HT1080 (cell line): Measurements from ENCODE around the gene PCYT2. TPM values are rescaled to one million over a fixed set of nuclear protein-coding genes. Genes with fewer than 3 reads are reported as not detected.

Source experiments
- DNase-seq: peaks from one replicate; pipeline ENCODE4 v3.0.0-alpha.2; 2015; ENCODE audit warnings: low read depth
- total RNA-seq: library from RNA; depleted of rRNA; stranded (reverse); fragments of >200 nt; shearing (Covaris generic); gene quantifications from 2 replicates; pipeline ENCODE4 v1.2.3, GENCODE V29; 2014

PCYT2 gene
- total RNA-seq, 1 experiment from 2014 or later, result 34.8 TPM

DNA sequence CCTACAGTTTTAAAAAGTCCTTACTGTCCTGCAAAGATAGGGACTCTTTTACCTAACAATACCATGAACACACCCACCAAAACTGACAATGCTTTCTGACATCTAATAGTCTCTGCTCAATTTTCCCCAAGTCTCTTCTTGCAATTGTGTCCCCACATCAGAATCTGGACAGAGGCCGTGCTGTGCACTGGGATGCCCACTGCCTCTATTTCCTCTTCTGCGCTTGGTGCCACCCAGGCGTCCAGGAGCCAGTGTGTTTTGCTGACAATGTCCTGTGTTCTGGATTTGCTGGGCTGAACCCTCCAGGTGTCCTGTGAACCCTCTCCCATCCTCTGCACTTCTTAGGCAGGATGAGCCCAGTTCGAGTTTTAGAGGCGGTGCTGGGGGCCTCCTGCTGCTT, 33.6 kb downstream of the PCYT2 start:
- no peak for DNase-seq

DNA sequence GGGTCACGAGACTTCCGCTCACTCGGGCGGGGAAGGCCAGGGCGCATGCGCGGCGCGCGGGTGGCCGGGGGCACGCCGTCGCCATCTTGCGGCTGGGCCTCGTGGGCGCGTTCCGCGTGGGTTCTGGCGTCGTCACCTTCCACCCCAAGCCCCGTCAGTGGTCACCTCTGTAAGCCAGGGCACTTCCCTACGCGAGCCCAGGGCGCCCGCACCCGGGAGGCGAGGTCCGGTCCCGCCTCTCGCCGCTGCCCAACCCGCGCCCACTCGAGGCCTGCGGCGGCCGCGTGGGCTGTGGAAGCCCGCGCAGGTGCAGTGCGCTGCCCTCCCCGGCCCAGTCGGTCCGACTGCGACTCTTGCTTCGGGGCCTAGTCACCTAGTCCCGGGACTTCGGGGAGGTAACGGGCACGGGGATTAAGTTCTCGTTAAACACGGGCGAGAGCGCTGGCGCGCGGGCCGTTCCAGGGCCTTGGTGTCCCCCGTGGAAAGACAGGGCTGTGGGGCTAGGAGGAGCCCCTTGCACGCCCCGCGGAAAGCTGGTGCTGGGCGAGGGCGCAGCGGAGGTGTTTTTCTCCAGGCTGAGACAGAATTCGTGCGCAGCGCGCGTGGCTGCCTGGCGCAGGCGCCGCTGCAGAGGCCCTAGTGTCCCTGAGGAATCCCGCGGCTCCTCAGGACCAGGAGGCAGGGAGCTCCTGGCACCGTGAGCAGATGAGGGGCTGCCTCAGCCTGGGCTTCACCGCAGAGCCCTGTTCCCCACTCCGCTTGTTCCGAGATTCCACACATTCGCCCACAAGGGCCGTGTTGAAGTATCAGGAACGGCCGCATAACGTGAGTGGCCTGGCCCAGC, 39.6 kb downstream of the PCYT2 start:
- peak; percentile 76 for DNase-seq

DNA sequence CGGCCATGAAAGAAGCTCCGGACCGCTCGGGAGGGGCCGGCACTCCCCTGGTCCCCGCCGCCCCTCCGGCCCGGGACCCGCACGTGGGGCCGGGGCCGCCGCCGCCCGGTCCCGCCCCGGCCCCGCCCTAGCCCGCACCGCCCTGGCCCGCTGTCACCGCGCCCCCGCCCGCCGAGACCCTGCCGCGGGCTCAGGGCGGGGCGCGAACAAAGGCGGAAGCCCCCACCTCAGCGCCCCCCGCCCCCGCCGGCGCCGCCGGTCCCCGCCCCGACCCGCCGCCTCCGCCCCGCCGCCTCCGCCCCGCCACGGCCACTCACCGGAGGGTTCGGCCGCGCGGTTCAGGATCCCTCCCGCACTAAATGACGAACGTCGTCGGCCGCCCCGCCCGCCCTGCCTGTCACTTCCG, 40.2 kb downstream of the PCYT2 start, which contains the start of gene ARHGDIA:
Gene ARHGDIA, minus strand, starts transcription at position 357 of the 406 bp plus-strand sequence. CDS start 1,407 bp downstream, outside the sequence.
- DNase-seq, result no peak

DNA sequence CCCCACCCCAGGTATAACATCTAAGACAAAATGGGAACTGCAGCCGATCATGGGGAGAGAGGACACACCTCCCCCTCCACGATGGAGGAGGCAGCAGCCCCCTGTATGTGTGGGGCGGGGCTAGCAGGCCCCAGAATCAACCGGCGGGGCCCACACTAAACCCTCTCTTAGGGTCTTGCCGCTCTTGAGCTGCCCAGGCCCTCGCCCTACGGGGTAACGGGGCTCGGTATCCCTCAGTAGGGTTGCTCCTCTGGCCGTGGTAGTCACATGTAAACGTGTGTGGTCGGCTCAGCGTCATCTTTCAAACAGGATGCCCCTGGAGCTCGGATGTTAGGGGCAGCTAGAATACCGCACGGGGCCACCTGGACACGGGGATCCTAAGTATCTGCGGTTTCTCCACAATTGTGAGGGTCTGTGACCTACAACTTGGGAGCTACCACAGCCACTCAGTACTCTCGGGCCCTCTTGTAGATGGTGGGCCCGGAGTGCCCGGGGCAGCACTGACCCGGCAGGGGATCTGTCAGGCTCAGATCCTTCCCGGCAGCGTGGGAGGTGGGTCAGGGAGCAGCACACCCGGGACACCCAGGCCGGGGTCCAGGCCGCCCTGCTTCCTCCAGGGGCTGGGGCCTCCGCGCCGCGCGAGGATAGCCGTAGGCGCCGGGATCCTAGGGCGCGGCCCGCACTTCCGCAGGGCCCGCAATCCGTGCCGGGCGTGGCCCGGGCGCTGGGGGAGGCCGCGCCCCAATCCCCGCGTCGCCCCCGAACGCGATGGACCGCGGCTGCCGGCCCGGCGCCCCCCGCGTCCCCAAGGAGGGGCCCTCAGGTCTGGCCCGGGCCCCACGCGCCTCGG, 40.8 kb downstream of the PCYT2 start:
- DNase-seq, result peak; percentile 57

DNA sequence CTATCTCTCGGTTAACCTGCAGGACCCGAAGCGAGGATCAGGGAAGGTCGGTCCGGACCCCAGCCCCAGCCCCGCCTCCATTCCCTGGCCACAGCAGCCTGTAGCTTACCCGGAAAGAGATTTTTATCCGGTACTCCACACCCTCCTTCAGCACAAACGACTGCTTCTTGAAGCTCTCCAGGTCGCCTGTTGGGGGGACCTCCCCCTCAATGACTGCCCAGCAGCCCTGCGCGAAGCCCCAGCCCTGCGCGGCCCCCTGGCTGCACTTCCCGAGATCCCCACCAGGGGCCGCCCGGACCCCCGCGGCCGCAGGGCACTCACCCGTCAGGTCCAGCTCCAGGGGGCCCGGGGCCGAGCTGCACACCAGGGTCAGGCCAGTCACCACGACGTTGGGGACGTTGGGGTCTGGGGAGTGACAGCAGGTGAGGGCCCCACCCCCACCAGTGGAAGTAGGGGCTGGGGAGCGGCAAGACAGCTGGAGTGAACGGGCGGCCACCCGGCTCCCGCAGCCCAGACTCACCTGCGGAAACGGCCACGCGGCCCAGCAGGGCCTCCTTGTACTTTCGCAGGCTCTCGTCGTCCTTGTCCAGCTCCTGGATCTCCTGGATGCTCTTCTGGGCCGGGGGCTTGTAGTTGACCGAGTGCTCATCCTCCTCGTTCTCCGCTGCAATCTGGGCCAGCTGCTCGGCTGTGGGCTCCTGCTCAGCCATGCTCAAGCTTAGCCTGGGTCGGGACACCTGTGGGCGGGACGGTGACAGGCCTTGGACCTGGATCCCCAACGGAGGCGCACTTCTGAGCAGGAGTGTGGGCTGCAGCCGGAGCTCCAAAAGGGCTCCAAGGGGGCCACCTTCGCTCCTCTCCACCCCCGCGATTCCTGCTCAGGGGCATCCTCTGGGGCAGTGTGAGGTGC, 41.7 kb downstream of the PCYT2 start:
- DNase-seq, result peak; percentile 56

DNA sequence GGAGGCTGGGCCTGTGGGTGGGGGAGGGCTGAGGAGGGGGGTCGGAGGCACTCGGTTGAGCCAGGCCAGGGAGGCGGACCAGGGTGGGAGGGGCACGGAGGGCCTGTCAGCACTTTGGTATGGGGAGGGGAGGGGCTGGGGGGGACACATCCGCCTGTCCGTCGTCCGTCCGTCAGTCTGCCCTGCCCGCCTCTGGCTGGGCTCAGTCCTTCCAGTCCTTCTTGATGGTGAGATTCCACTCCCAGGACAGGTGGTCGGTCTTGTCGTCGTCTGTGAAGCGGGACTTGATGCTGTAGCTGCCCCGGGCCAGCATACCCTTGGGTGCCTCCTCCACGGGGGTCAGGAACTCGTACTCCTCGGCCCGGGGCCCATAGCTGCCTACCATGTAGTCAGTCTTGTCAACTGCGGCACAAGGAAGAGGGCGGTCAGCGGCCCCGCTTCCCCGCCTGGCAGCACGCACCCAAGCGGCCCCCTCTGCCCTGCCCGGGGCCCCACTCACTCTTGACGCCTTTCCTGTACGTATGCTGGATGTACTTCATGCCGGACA, 42.5 kb downstream of the PCYT2 start:
- peak; percentile 71 for DNase-seq

DNA sequence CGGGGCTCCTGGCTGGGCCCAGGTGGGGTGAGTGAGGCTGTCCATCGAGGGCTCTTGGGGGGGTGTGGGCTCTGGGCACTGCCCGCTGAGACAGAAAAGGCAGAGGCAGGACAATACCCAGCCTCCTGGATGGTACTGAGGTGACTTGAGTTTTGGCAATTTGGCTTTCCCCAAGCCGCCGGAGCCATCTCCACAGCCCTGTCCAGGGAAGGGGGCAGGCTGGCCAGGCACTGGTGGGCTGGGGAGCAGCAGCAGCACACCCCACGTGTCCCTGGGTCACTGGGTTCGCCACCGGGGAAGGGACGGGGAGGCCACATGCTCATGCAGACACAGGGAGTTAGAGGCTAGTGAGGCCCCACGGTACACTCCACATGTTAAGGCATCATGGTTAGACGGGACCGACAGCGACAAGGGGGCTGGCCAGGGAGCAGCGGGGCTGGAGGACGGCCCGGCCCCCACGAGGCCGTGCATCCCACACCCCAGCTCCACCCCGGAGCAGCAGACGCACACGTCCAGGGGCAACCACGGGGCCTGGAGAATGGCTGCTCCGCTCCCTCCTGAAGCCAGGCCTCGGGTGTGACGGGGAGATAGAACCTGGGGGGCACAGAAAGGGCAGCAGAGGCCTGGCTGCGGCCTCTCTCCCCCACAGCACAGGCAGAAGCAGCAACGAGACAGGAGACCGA, 43.1 kb downstream of the PCYT2 start:
- DNase-seq, result peak; percentile 26

DNA sequence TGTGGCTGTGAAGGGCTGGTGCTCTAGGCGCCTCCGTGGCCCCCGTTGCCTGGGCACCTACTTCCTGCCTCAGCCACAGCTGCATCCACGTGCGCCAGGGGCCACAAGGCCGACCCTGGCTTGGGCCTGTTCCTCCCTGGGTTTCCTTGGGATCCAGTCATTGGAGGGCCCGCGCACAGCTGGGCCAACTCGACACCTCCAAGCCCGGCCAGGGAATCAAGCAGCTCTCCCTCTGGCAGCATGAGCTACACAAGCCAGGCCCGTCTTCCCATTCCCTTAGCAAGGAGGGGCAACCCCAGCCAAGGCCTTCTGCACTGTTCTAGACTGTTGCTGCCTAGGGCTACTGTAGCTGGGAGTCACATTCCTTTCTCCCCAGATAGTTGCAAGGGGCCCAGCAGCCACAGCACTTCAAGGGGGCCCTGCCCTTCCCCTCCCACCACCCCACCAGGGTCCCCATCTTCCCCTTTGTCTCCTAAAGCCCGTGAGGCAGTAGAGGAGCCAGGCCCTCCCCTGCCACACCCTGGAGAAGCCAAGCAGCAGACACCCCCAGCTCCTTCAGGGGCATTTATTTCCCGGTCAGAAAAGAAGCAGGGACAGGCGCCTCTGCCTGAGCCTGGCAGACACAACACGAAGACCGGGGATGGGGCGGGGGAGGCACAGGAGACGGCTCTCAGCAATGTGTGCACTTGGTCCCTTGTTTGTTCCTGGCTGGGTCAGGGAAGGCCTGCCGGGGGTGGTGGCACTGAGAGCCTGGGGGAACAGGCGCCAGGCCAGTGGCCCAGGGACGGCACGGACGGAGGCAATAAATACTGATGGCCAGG, 43.8 kb downstream of the PCYT2 start:
- DNase-seq, result peak; percentile 59

DNA sequence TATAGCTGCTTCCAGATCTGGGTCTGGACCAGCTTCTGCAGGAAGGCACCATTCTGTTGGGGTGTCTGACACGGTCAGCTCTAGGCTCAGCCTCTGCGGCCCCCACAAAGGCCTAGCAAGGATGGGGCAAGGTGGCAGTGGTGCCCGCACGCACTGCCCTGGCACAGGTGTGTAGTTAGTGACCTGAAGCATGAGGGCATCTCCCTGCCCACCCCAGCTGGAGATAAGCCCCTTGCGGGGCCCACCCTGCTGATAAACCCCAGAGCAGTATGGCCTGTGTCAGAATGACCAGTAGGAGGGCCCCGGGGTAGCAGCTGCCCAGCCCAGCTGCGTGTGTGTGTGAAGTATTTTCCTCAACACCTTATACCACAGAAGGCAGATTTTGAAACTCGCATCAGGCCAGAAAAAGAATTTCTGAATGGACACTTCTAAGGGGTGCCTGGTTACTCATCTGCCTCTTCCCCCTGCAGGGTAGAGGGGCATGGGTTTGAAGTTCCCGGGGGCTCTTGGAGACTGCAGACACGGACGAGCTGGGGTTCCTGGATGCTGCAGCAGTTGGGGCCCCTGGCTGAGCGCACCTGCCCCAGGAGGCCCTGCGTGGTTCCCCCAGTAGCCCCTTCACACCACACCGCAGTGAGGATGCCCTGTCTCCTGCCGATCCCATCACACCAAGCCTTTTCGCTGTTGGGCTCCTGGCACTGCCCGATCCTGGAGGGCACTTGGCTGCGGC, 44.6 kb downstream of the PCYT2 start:
- no peak for DNase-seq

DNA sequence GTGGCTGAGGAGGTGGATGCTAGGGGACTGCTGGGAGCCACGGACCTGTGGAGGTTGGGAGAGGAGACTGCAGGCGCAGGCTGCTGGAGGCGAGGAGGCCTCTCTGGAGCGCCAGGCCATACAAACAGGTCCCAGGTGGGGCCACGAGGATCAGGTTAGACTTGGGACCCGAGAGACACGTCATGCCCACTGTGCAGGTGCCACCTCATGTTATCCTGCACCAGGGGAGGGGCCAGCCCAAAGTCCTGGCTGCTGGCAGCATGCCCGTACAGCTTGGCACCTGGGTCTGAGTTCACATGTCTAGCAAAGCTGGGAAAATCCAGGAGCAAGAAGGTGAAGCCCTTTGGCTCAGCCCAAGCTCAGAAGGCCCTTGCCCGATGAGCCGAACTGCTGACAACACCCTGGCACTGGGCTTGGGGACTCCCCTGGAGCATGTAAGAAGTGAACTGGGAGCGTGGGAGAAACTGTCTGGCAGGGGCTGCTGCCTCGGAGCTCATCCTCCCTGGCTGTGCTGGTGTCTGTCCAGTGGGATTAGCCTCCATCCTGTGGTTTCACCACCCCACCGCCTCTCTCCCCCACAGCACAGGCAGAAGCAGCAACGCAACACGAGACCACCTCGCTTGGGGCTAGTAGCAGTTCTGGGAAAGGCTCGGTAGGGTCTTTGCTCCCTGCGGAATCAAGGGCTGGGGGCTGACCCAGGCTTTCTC, 45.3 kb downstream of the PCYT2 start:
- DNase-seq, result no peak

DNA sequence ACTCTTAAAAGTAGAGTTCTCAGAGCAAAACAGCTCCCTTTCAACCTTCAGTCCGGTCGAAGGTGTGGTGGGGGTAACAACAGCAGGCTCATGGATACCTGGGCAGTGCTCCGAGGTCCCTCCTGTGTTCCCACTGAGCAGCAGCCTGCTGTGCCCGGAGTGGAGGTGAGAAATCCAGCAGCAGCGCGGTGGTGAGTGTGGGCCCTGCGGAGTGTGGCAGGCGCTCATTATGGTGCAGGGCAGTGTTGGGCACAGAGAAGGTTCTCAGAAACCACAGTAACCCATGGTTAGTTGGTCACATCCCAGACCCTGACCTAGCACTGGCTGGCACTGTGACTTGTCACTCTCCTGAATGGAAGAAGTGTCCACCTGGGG, 45.9 kb downstream of the PCYT2 start:
- no peak for DNase-seq

DNA sequence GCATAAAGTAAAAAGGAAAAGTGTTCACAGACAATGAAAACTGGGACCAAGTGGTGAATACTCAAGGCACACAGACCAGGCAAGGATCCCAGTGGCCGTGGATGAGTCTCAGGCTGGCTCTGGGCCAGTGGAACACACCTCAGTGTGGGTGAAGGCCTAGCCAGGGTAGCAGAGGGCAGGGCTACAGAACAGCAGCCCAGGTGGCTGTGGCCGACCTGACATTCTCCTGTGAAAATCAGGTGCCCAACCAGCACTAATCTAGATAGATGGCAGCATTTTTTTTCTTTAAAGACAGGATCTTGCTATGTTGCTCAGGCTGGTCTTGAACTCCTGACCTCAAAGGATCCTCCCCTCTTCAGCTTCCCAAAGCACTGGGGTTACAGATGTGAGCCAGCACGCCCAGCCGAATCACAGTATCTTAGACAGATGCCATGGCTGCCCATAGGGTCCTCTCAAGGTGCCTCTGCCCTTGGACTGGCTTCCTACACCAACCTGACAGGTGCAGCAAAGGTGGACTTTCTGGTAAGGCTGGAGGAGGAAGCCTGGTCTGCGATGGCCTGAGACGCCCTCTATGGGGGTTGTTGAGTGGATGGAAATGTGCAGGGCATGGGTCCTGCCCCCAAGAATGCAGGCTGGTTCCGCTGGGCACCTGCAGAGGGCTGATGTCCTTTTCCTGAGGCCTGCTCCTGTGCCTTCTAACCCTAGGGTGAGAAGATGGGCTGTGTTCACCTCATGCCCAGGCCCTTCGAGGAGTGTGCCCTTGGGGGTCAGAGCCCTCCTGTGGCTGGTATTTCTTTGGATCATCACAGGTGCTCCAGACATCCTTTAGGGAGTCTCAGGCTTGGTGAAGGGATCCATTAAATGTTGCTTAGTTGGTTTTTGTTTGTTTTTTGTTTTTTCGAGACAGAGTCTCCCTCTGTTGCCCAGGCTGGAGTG, 47.1 kb downstream of the PCYT2 start:
- DNase-seq, result no peak

DNA sequence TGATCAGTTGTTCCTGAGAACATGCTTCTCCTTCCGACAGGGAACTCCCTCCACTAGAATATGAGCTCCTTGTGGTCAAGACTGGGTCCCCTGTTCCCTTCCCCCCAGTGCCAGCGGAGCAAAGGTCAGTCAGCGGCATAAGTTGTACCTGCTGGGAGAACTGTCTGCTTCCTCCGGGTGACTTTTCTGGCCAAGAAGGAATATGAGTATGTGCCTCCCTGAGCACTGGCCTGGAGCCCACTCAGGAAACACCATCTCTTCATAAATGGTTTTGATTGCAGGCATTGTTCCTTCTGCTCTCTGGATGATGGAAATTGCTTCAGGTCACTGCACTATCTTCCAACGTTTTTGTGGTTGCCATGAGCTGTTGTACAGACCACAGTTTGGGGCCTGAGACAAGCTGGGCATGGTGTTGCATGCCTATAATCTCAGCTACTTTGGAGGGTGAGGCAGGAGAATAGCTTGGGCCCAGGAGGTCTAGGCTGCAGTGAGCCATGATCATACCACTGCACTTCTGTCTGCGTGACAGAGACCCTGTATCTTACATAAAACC, 48.0 kb downstream of the PCYT2 start:
- DNase-seq, result no peak

DNA sequence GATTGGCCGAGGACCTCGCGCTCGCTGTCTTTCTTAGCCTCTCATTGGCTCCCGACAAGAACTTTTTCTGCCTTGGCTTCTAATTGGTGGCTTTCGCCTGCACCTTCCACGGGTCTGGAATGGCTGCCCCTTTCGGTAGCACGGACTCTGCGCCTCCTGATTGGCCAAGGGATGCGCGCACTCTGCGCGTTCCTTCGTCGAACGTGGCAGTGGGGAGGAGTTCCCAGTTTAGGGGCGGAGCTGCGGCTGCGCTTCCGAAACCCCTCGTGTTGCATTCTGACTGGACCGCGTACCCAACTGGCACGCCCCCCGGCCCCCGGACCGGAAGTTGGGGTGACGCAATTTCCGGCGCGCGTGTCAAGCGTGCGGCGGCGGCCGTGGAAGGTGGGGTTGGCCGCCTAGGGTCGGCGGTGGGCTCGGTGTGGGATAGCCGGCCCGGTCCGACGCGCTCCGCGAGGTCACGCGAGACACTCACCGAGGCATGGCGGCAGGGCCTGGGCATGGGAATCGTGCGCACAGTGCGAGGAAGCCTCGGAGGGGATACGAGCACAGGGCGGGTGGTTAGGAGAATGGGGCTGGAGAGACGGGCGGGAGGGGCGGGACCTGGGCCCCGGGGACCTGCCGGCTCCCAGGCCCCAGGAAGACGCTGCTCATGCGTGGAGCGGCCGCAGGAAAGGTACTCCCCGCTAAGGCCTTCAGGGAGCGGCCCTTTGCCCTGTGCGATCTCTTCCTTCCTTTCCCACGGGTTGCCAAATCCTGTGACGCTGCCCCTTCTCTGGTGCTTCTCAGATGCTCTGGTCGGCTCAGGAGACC, 50.2 kb downstream of the PCYT2 start:
- DNase-seq, result peak; percentile 100

DNA sequence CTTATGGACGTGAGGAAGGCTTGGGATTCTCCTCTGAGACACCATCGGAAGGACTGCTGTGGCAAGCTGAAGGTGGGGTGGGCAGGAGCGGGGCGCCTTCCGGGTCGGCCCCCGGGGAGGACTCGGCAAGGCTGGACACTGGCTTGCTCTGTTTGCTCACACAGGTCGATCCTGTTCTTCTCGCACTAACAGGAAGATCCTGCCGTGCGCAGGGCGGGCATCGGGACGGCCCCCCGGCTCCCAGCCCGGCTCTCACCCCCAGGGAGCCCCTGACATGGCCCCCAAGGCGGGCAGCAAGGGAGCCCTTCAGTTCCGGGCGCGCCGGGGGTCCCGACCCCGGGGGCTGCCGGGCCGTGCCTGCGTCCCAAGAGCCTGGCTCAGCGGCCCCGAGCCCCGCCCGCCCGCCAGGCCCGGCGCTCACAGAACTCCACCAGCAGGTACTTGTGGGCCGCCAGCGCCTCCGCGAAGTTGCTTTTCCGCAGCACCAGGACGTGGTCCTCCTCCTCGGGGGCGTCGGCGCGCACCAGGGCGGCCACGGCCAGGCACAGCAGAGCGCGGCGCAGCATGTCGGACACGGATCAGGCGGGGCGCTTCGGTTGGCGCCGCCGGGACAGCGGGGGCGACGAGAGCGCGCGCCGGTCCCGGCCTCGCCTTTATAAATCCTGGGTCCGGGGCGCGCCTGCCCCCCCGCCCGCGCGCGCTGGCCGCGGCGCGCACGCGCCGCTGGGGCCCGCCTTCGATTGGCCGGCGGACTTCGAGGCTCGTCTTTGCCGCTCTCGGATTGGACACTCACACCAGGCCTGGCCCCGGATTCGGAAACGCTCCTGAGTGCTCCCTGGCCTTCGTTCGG, 51.1 kb downstream of the PCYT2 start, which contains the start of gene P4HB:
Gene P4HB, minus strand, starts transcription at position 630 of the 850 bp plus-strand sequence. Its CDS starts 64 bp downstream, at position 566.
- DNase-seq, result peak; percentile 33
